Measurements from ENCODE around the gene FUT2. TPM values are rescaled to one million over a fixed set of nuclear protein-coding genes. Genes with fewer than 3 reads are reported as not detected.

The FUT2 gene
- polyA plus RNA-seq, 2 donors: 34.5 to 51.8 TPM

GRCh38 chr19:48658483-48658882 lies 37.3 kb upstream of the FUT2 start:
- H3K36me3 ChIP-seq (ENCODE audit: control insufficient read depth in 2 of 2, insufficient read depth in 2 of 2, low read length in 1 of 2): no peaks in the 10 kb centered on the region
- H3K4me1 ChIP-seq (ENCODE audit: control insufficient read depth in 2 of 2, insufficient read depth in 2 of 2, low read length in 1 of 2): no peaks in the 10 kb centered on the region
- H3K9me3 ChIP-seq (ENCODE audit: control insufficient read depth in 2 of 2, insufficient read depth in 1 of 2, low read depth in 1 of 2, low read length in 1 of 2): no peaks in the 10 kb centered on the region
- H3K27me3 ChIP-seq (ENCODE audit: control insufficient read depth in 1 of 2, insufficient read depth in 2 of 2, low read length in 2 of 2): no peaks in the 10 kb centered on the region
- no peak overlapping the region for H3K4me3 ChIP-seq (ENCODE audit: low read depth in 1 of 2, low read length in 2 of 2)
- 93% methylated on average over 6 of the region's 6 CpGs for WGBS, 2 donors
- no peak overlapping the region for H3K27ac ChIP-seq (ENCODE audit: low read depth in 2 of 2, low read length in 1 of 2)

GRCh38 chr19:48659768-48660167 lies 36.0 kb upstream of the FUT2 start:
- Histone ChIP-seq H3K4me1 (ENCODE audit: control insufficient read depth in 2 of 2, insufficient read depth in 2 of 2, low read length in 1 of 2) (no peaks in the 10 kb centered on the region), H3K27me3 (ENCODE audit: control insufficient read depth in 1 of 2, insufficient read depth in 2 of 2, low read length in 2 of 2) (no peaks in the 10 kb centered on the region), H3K9me3 (ENCODE audit: control insufficient read depth in 2 of 2, insufficient read depth in 1 of 2, low read depth in 1 of 2, low read length in 1 of 2) (no peaks in the 10 kb centered on the region), H3K36me3 (ENCODE audit: control insufficient read depth in 2 of 2, insufficient read depth in 2 of 2, low read length in 1 of 2) (no peaks in the 10 kb centered on the region), H3K27ac (ENCODE audit: low read depth in 2 of 2, low read length in 1 of 2) (no peak overlapping the region), H3K4me3 (ENCODE audit: low read depth in 1 of 2, low read length in 2 of 2) (no peak overlapping the region)
- WGBS, 2 donors: 80 to 83% methylated on average over 5 of the region's 5 CpGs

- 61 to 63% methylated on average over 35 of the region's 35 CpGs for WGBS, 2 donors
- Histone ChIP-seq H3K27ac (ENCODE audit: low read depth in 2 of 2, low read length in 1 of 2) (no peak overlapping the region), H3K9me3 (ENCODE audit: control insufficient read depth in 2 of 2, insufficient read depth in 1 of 2, low read depth in 1 of 2, low read length in 1 of 2) (no peaks in the 10 kb centered on the region), H3K27me3 (ENCODE audit: control insufficient read depth in 1 of 2, insufficient read depth in 2 of 2, low read length in 2 of 2) (no peaks in the 10 kb centered on the region), H3K4me3 (ENCODE audit: low read depth in 1 of 2, low read length in 2 of 2) (no peak overlapping the region), H3K36me3 (ENCODE audit: control insufficient read depth in 2 of 2, insufficient read depth in 2 of 2, low read length in 1 of 2) (no peaks in the 10 kb centered on the region), H3K4me1 (ENCODE audit: control insufficient read depth in 2 of 2, insufficient read depth in 2 of 2, low read length in 1 of 2) (no peaks in the 10 kb centered on the region)
Observed at GRCh38 chr19:48660852-48661710, 34.7 kb upstream of the FUT2 start.

- Histone ChIP-seq H3K4me1 (ENCODE audit: control insufficient read depth in 2 of 2, insufficient read depth in 2 of 2, low read length in 1 of 2) (no peaks in the 10 kb centered on the region), H3K27me3 (ENCODE audit: control insufficient read depth in 1 of 2, insufficient read depth in 2 of 2, low read length in 2 of 2) (no peaks in the 10 kb centered on the region), H3K4me3 (ENCODE audit: low read depth in 1 of 2, low read length in 2 of 2) (no peak overlapping the region), H3K36me3 (ENCODE audit: control insufficient read depth in 2 of 2, insufficient read depth in 2 of 2, low read length in 1 of 2) (no peaks in the 10 kb centered on the region), H3K27ac (ENCODE audit: low read depth in 2 of 2, low read length in 1 of 2) (no peak overlapping the region), H3K9me3 (ENCODE audit: control insufficient read depth in 2 of 2, insufficient read depth in 1 of 2, low read depth in 1 of 2, low read length in 1 of 2) (no peaks in the 10 kb centered on the region)
- WGBS, 2 donors: 91 to 92% methylated on average over 50 of the region's 50 CpGs
Observed at GRCh38 chr19:48661711-48662090, 34.1 kb upstream of the FUT2 start.

- Histone ChIP-seq H3K4me3 (ENCODE audit: low read depth in 1 of 2, low read length in 2 of 2) (no peak overlapping the region), H3K36me3 (ENCODE audit: control insufficient read depth in 2 of 2, insufficient read depth in 2 of 2, low read length in 1 of 2) (no peaks in the 10 kb centered on the region), H3K4me1 (ENCODE audit: control insufficient read depth in 2 of 2, insufficient read depth in 2 of 2, low read length in 1 of 2) (no peaks in the 10 kb centered on the region), H3K27me3 (ENCODE audit: control insufficient read depth in 1 of 2, insufficient read depth in 2 of 2, low read length in 2 of 2) (no peaks in the 10 kb centered on the region), H3K27ac (ENCODE audit: low read depth in 2 of 2, low read length in 1 of 2) (no peak overlapping the region), H3K9me3 (ENCODE audit: control insufficient read depth in 2 of 2, insufficient read depth in 1 of 2, low read depth in 1 of 2, low read length in 1 of 2) (no peaks in the 10 kb centered on the region)
- WGBS, 2 donors: 88 to 97% methylated on average over 4 of the region's 4 CpGs
Observed at GRCh38 chr19:48663667-48664066, 32.1 kb upstream of the FUT2 start.

GRCh38 chr19:48664476-48664875 lies 31.3 kb upstream of the FUT2 start:
- H3K27ac ChIP-seq (ENCODE audit: low read depth in 2 of 2, low read length in 1 of 2): no peak overlapping the region
- 89 to 92% methylated on average over 14 of the region's 14 CpGs for WGBS, 2 donors

GRCh38 chr19:48665786-48666185 lies 30.0 kb upstream of the FUT2 start:
- Histone ChIP-seq H3K27ac (ENCODE audit: low read depth in 2 of 2, low read length in 1 of 2) (no peak overlapping the region), H3K4me1 (ENCODE audit: control insufficient read depth in 2 of 2, insufficient read depth in 2 of 2, low read length in 1 of 2) (no peaks in the 10 kb centered on the region), H3K36me3 (ENCODE audit: control insufficient read depth in 2 of 2, insufficient read depth in 2 of 2, low read length in 1 of 2) (no peaks in the 10 kb centered on the region), H3K4me3 (ENCODE audit: low read depth in 1 of 2, low read length in 2 of 2) (no peak overlapping the region), H3K27me3 (ENCODE audit: control insufficient read depth in 1 of 2, insufficient read depth in 2 of 2, low read length in 2 of 2) (no peaks in the 10 kb centered on the region), H3K9me3 (ENCODE audit: control insufficient read depth in 2 of 2, insufficient read depth in 1 of 2, low read depth in 1 of 2, low read length in 1 of 2) (no peaks in the 10 kb centered on the region)
- 67 to 76% methylated on average over 6 of the region's 6 CpGs for WGBS, 2 donors

More at GRCh38 chr19:48664476-48664875, 31.3 kb upstream of the FUT2 start:
- no peaks in the 10 kb centered on the region for H3K4me1 ChIP-seq (ENCODE audit: control insufficient read depth in 2 of 2, insufficient read depth in 2 of 2, low read length in 1 of 2)
- H3K36me3 ChIP-seq (ENCODE audit: control insufficient read depth in 2 of 2, insufficient read depth in 2 of 2, low read length in 1 of 2): no peaks in the 10 kb centered on the region
- H3K4me3 ChIP-seq (ENCODE audit: low read depth in 1 of 2, low read length in 2 of 2): no peak overlapping the region
- no peaks in the 10 kb centered on the region for H3K9me3 ChIP-seq (ENCODE audit: control insufficient read depth in 2 of 2, insufficient read depth in 1 of 2, low read depth in 1 of 2, low read length in 1 of 2)
- no peaks in the 10 kb centered on the region for H3K27me3 ChIP-seq (ENCODE audit: control insufficient read depth in 1 of 2, insufficient read depth in 2 of 2, low read length in 2 of 2)

- Histone ChIP-seq H3K4me3 (ENCODE audit: low read depth in 1 of 2, low read length in 2 of 2) (no peak overlapping the region), H3K27me3 (ENCODE audit: control insufficient read depth in 1 of 2, insufficient read depth in 2 of 2, low read length in 2 of 2) (no peaks in the 10 kb centered on the region), H3K36me3 (ENCODE audit: control insufficient read depth in 2 of 2, insufficient read depth in 2 of 2, low read length in 1 of 2) (no peaks in the 10 kb centered on the region), H3K4me1 (ENCODE audit: control insufficient read depth in 2 of 2, insufficient read depth in 2 of 2, low read length in 1 of 2) (no peaks in the 10 kb centered on the region), H3K9me3 (ENCODE audit: control insufficient read depth in 2 of 2, insufficient read depth in 1 of 2, low read depth in 1 of 2, low read length in 1 of 2) (no peaks in the 10 kb centered on the region), H3K27ac (ENCODE audit: low read depth in 2 of 2, low read length in 1 of 2) (no peak overlapping the region)
- 63 to 69% methylated on average over 3 of the region's 3 CpGs for WGBS, 2 donors
Observed at GRCh38 chr19:48668332-48668731, 27.4 kb upstream of the FUT2 start.

GRCh38 chr19:48668761-48669160 lies 27.0 kb upstream of the FUT2 start:
- Histone ChIP-seq H3K4me3 (ENCODE audit: low read depth in 1 of 2, low read length in 2 of 2) (no peak overlapping the region), H3K27me3 (ENCODE audit: control insufficient read depth in 1 of 2, insufficient read depth in 2 of 2, low read length in 2 of 2) (no peaks in the 10 kb centered on the region), H3K4me1 (ENCODE audit: control insufficient read depth in 2 of 2, insufficient read depth in 2 of 2, low read length in 1 of 2) (no peaks in the 10 kb centered on the region), H3K9me3 (ENCODE audit: control insufficient read depth in 2 of 2, insufficient read depth in 1 of 2, low read depth in 1 of 2, low read length in 1 of 2) (no peaks in the 10 kb centered on the region), H3K36me3 (ENCODE audit: control insufficient read depth in 2 of 2, insufficient read depth in 2 of 2, low read length in 1 of 2) (no peaks in the 10 kb centered on the region), H3K27ac (ENCODE audit: low read depth in 2 of 2, low read length in 1 of 2) (no peak overlapping the region)
- WGBS, 2 donors: 90 to 96% methylated on average over 2 of the region's 2 CpGs

All from esophagus (tissue), 2 donors.